Inflammatory macrophage treated with lipopolysaccharide for 1 hour (primary cell): ENCODE data around the gene ZFYVE21.
"Not testable (repeated sequence)": the region's sequence is repeated elsewhere in the genome, so short reads cannot be mapped to it uniquely, and the experiment has no call there.

Source experiments
- DNase-seq, 2 donors: peaks; one replicate each; pipeline ENCODE4 v3.0.0-alpha.2; 2020 to 2022

Gene ZFYVE21

GRCh38 chr14:103772078-103772712, 56.6 kb downstream of the ZFYVE21 start:
- DNase-seq, result no peak

GRCh38 chr14:103773521-103773920, 57.9 kb downstream of the ZFYVE21 start:
- DNase-seq, result no peak

DNA sequence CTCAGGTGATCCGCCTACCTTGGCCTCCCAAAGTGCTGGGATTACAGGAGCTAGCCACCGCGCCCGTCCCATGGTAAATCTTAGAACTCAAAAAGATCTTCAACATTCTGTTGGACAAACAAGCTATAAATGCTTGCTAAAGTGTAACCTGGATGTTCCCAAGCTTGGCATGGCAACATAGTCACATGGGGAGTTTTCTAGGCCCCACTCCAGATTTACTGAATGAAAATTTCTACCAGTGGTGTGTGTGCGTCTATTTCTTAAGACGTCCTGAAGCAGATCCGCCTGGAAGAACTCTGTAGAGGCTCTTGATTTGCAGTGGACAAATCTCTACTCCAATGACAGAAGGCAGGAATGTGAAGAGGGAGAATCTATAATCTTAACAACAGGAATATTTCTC, 59.9 kb downstream of the ZFYVE21 start:
- no peak for DNase-seq

- not testable (repeated sequence) for DNase-seq
Measured at GRCh38 chr14:103776319-103776718, 60.7 kb downstream of the ZFYVE21 start.

- no peak for DNase-seq
Measured at GRCh38 chr14:103782376-103782775, 66.8 kb downstream of the ZFYVE21 start.
